Natural killer cell (primary cell): ENCODE results near the gene RALB. TPM values are rescaled to one million over a fixed set of nuclear protein-coding genes. Genes with fewer than 3 reads are reported as not detected.

Source experiments
- ATAC-seq, 3 donors: fragments of 150-1000 bp in 2 of 3; fragments of 200-7000 bp in 1 of 3; cut with Tn5 transposase; 1 replicate in 1 of 3; 2 replicates in 2 of 3; pipeline ENCODE4 v1.10.0; 2021; ENCODE audit warnings: mild to moderate bottlenecking in 2 of 3, moderate library complexity in 2 of 3
- DNase-seq, 2 donors: peaks; one replicate each; pipeline versions ENCODE4 v3.0.0 to v3.0.0-alpha.2; 2013 to 2021; ENCODE audit warnings: mixed read lengths in 1 of 2
- H3K27ac ChIP-seq: one replicate; pipeline ENCODE4 v1.5.1; 2013; ENCODE audit warnings: mild to moderate bottlenecking, low read length
- H3K27me3 ChIP-seq: one replicate; pipeline ENCODE4 v1.6.1; 2013; ENCODE audit warnings: low read length; ENCODE audit not compliant: control insufficient read depth, insufficient read depth
- H3K36me3 ChIP-seq: one replicate; pipeline ENCODE4 v1.6.1; 2013; ENCODE audit warnings: low read length; ENCODE audit not compliant: control insufficient read depth, insufficient read depth
- H3K4me1 ChIP-seq: one replicate; pipeline ENCODE4 v1.6.1; 2013; ENCODE audit warnings: low read length; ENCODE audit not compliant: control insufficient read depth, insufficient read depth
- H3K4me3 ChIP-seq: one replicate; pipeline ENCODE4 v1.5.1; 2013; ENCODE audit warnings: low read length
- H3K9me3 ChIP-seq: one replicate; pipeline ENCODE4 v1.6.1; 2013; ENCODE audit warnings: low read length; ENCODE audit not compliant: control insufficient read depth, insufficient read depth
- H3K27ac Mint-ChIP-seq, 2 donors: one replicate each; pipeline ENCODE4 v1.8.0; 2022; ENCODE audit warnings: mild to moderate bottlenecking in 2 of 2, mixed read lengths in 2 of 2, moderate library complexity in 1 of 2
- H3K27me3 Mint-ChIP-seq, 2 donors: one replicate each; pipeline ENCODE4 v1.8.0; 2022; ENCODE audit warnings: low read depth in 2 of 2, mixed read lengths in 2 of 2
- H3K36me3 Mint-ChIP-seq: one replicate; pipeline ENCODE4 v1.8.0; 2022; ENCODE audit warnings: mixed read lengths
- H3K4me1 Mint-ChIP-seq, 2 donors: one replicate each; pipeline ENCODE4 v1.8.0; 2022; ENCODE audit warnings: mixed read lengths in 2 of 2
- H3K4me3 Mint-ChIP-seq: one replicate; pipeline ENCODE4 v1.8.0; 2022; ENCODE audit warnings: mild to moderate bottlenecking, moderate library complexity, mixed read lengths
- H3K9me3 Mint-ChIP-seq, 2 donors: one replicate each; pipeline ENCODE4 v1.8.0; 2022; ENCODE audit warnings: mixed read lengths in 2 of 2
- WGBS: methylation state at CpG from one replicate; pipeline ENCODE4 v1.1.7; 2013; ENCODE audit warnings: missing lambda C conversion rate; ENCODE audit not compliant: insufficient coverage; 5-methylcytosine and 5-hydroxymethylcytosine counted together
- intact Hi-C: fragments of 100-400 bp; cut with micrococcal nuclease; formaldehyde crosslinking; loops from one replicate; pipeline ENCODE4 v1.14.2; 2022
- total RNA-seq, 4 donors: library from RNA; stranded (reverse); fragments of 120-200 nt in 1 of 4; gene quantifications; one replicate each; pipeline versions ENCODE4 v1.2.3 to v1.2.4, GENCODE V29; 2013 to 2022
- TF ChIP-seq, protein P1 (sequence below): fragments of 200-600 bp; IDR thresholded peaks from one replicate; pipeline ENCODE4 v1.8.0; 2022; ENCODE audit warnings: antibody characterized with exemption

The RALB gene
- total RNA-seq, 3 donors from 2014 or later (not counting 1 experiment from before 2014, with no cell fraction given), result 21.0 to 25.9 (median 25.4) TPM

DNA sequence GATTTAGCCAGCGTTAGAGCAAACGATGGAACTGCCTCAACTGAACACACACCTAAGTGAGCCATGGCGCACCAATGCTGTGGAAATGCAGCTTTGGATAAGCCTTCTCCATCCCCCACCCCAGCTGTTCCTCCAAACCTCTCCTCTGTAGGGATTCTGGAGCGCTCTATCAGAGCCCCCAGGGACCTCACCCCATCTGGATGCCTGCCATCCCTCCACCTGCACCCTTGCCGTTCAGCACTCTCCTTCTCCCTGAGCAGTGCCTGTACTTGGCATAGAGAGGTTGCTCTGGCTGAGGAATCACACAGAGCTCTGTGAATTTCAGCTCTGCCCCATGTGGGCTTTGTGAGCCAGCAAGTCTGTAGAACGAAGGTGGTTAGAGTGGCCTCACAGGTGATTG is 50.5 kb downstream of the RALB start:
- Mint-ChIP-seq H3K4me3 (no peak overlapping the region), H3K9me3 (no peaks in the 10 kb centered on the region), H3K27me3 (no peaks in the 10 kb centered on the region), H3K36me3 (peaks cover 6% of the 10 kb centered on the region), H3K4me1 (peaks cover 11 to 23% of the 10 kb centered on the region in 2 donors), H3K27ac (peak overlapping the region in 1 of 2 donors; percentile 3)
- Histone ChIP-seq H3K27ac (no peak overlapping the region), H3K4me3 (no peak overlapping the region), H3K9me3 (no peaks in the 10 kb centered on the region), H3K27me3 (no peaks in the 10 kb centered on the region), H3K4me1 (no peaks in the 10 kb centered on the region), H3K36me3 (no peaks in the 10 kb centered on the region)
- ATAC-seq (no peak), DNase-seq (no peak)
- TF ChIP-seq, protein P1, sequence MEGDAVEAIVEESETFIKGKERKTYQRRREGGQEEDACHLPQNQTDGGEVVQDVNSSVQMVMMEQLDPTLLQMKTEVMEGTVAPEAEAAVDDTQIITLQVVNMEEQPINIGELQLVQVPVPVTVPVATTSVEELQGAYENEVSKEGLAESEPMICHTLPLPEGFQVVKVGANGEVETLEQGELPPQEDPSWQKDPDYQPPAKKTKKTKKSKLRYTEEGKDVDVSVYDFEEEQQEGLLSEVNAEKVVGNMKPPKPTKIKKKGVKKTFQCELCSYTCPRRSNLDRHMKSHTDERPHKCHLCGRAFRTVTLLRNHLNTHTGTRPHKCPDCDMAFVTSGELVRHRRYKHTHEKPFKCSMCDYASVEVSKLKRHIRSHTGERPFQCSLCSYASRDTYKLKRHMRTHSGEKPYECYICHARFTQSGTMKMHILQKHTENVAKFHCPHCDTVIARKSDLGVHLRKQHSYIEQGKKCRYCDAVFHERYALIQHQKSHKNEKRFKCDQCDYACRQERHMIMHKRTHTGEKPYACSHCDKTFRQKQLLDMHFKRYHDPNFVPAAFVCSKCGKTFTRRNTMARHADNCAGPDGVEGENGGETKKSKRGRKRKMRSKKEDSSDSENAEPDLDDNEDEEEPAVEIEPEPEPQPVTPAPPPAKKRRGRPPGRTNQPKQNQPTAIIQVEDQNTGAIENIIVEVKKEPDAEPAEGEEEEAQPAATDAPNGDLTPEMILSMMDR, result no peak
- intact Hi-C loops, result no loop called here
- WGBS, result 70% methylated on average over 6 of the region's 6 CpGs

DNA sequence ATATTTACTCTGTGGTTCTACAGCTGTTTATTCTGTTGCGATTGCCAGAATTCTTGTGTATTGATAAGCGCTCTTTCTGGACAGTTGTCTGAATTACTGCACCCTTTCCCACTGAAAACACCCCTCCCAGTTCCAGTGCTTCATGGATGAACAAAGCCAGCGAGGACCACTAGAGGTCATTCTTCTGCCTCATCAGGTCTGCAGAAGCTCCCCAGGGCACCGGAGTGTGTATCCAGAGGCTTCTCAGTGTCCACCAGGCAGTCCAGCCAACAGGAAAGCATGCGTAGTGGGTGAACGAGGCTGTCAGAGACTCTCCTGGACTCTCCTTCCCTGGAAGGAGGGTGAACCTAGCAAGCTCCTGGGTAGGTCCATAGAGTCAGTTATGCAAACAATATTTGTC is 52.6 kb downstream of the RALB start:
- Histone ChIP-seq H3K4me3 (no peak overlapping the region), H3K27ac (no peak overlapping the region), H3K27me3 (no peaks in the 10 kb centered on the region), H3K4me1 (no peaks in the 10 kb centered on the region), H3K36me3 (no peaks in the 10 kb centered on the region), H3K9me3 (no peaks in the 10 kb centered on the region)
- Mint-ChIP-seq H3K36me3 (no peaks in the 10 kb centered on the region), H3K4me3 (no peak overlapping the region), H3K4me1 (peaks cover 11 to 23% of the 10 kb centered on the region in 2 donors), H3K9me3 (no peaks in the 10 kb centered on the region), H3K27ac (no peak overlapping the region), H3K27me3 (no peaks in the 10 kb centered on the region)
- no peak for DNase-seq
- 94% methylated on average over 6 of the region's 6 CpGs for WGBS
- TF ChIP-seq, protein P1, result no peak
- intact Hi-C loops, result no loop called here
- ATAC-seq, result no peak

DNA sequence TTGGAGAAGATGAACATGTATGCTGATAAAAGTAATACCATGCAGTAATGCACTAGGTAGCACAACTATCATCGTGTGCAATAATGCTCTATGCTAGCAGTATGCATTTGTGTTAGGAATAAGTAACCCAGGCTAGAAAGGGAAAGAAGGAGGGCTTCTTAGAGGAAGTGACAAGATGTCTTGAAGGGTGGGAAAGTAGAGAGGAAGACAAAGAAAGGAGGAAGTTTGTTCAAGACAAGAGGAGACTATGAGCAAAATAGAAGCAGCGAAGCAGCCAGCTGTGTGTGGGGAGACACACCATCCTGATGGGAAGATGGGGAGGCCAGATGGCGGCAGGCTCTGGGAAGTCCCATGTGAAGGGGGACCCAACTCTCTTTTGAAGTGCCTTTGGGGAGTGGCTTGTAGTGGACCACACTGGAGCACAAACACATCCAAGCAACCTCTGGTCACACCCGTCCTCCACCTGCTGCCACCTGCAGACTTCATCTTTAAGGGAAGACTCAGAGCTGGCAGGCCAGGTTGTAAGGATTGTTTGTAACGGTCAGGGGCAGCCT is 53.4 kb downstream of the RALB start:
- TF ChIP-seq, protein P1, result no peak
- no peaks in the 10 kb centered on the region for H3K36me3 Mint-ChIP-seq
- no peaks in the 10 kb centered on the region for H3K9me3 Mint-ChIP-seq
- H3K27ac Mint-ChIP-seq, result no peak overlapping the region
- Histone ChIP-seq H3K9me3 (no peaks in the 10 kb centered on the region), H3K4me1 (no peaks in the 10 kb centered on the region), H3K36me3 (no peaks in the 10 kb centered on the region), H3K27ac (no peak overlapping the region), H3K4me3 (no peak overlapping the region), H3K27me3 (no peaks in the 10 kb centered on the region)
- WGBS, result 91% methylated on average over 5 of the region's 5 CpGs
- intact Hi-C loops, result no loop called here
- ATAC-seq, result no peak
- DNase-seq, result no peak
- H3K4me1 Mint-ChIP-seq, result peaks cover 11 to 23% of the 10 kb centered on the region in 2 donors
- H3K4me3 Mint-ChIP-seq, result no peak overlapping the region
- no peaks in the 10 kb centered on the region for H3K27me3 Mint-ChIP-seq

DNA sequence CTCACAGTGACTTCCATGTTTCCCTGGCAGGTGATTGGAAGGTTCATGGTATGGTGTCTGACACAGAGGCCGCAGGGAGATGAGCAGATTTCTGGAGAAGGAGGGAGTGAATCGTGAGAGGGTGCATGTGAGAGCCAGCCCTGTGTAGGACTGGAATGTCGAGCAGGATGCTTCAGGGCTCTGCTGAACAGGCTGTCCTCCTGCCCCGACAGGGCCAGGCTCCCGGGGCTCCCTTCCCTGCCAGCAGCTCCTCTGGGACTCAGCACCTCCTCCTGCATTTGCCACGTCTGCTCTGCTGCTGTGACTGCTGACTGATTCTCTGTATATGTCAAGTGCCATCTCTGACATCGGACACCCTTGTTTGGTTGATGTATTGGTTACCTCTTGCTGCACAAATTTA is 54.8 kb downstream of the RALB start:
- Mint-ChIP-seq H3K36me3 (no peaks in the 10 kb centered on the region), H3K4me1 (peaks cover 8 to 20% of the 10 kb centered on the region in 2 donors), H3K27me3 (peaks cover 0 to 4% of the 10 kb centered on the region in 2 donors), H3K9me3 (no peaks in the 10 kb centered on the region), H3K4me3 (no peak overlapping the region), H3K27ac (no peak overlapping the region)
- Histone ChIP-seq H3K4me3 (no peak overlapping the region), H3K27me3 (no peaks in the 10 kb centered on the region), H3K9me3 (no peaks in the 10 kb centered on the region), H3K27ac (no peak overlapping the region), H3K36me3 (no peaks in the 10 kb centered on the region), H3K4me1 (no peaks in the 10 kb centered on the region)
- ATAC-seq (no peak), DNase-seq (no peak)
- intact Hi-C loops, result no loop called here
- 80% methylated on average over 6 of the region's 7 CpGs for WGBS
- TF ChIP-seq, protein P1, result no peak
